Keratinocyte (primary cell): ENCODE data around the gene NRARP.

Experiments
- CTCF ChIP-seq, 3 experiments: IDR thresholded peaks in 1 of 3; conservative IDR thresholded peaks in 1 of 3; optimal IDR thresholded peaks in 1 of 3; 2 replicates in 2 of 3; 3 replicates in 1 of 3; pipeline versions ENCODE3 to v1.5.1; 2011; ENCODE audit warnings: low read length in 3 of 3, mild to moderate bottlenecking in 3 of 3, moderate library complexity in 2 of 3, control low read depth in 1 of 3, inconsistent platforms in 1 of 3; ENCODE audit not compliant: insufficient read depth in 2 of 3; ENCODE audit errors: extremely low read depth in 1 of 3
- EZH2 ChIP-seq: IDR thresholded peaks from one replicate; pipeline ENCODE4 v1.6.1; 2012; ENCODE audit warnings: inconsistent platforms, mild to moderate bottlenecking, low read length, moderate library complexity

- TF ChIP-seq CTCF (optimal IDR thresholded peaks at IDR 0.05 in 1 of 3, IDR thresholded peaks at IDR 0.05 in 1 of 3, conservative IDR thresholded peaks at IDR 0.05 in 1 of 3; ENCODE audit: extremely low read depth in 1 of 3, insufficient read depth in 2 of 3, low read length in 3 of 3) (no peak), EZH2 (no peak)
Observed at GRCh38 chr9:137317021-137317717, 15.1 kb upstream of the NRARP start.
